Activated CD8-positive, alpha-beta memory T cell treated with anti-CD3 and anti-CD28 coated beads, Interleukin-2, amount 50 U/mL, for 4 hours (primary cell): ENCODE data around the gene LRRC42.

ENCODE experiments used
- DNase-seq: peaks from one replicate; pipeline ENCODE4 v3.0.0-alpha.2; 2020

LRRC42 gene

DNA sequence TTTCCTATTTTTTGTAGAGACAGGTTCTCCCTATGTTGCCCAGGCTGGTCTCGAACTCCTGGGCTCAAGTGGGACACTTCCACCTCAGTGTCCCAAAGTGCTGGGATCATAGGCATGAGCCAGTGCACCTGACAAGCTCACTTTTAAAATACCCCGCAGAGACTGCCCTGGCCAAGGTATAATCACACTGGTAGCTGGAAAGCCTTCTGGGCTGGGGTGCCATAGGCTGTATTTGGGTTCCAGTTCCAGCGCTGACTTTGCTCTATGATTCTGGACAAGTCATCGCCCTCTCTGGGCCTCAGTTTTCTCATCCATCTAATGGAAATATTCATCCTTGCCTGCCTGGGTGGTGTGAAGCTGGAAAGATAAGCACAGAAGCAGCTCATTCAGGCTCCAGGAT lies 61.5 kb downstream of the LRRC42 start:
- DNase-seq = no peak

DNA sequence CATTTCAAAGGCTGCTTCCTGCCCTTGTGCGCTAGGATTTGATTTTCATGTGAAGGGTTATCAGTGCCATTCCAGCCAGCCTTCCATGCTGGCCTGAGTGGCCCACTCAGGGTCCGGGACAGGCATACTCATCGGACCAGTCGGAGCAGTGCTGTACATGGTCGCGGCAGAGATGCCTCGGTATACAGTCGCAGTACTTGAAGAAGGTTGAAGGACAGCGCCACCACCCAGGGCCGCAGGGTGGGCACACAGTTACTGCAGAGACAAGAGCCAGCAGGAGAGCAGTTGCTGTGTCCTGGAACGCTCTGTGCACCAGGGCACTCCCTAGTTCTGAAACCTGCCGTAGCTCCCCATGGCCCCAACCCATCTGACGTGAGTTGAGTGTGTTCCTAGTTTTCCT lies 62.7 kb downstream of the LRRC42 start:
- DNase-seq = no peak

GRCh38 chr1:54009406-54009805 lies 63.3 kb downstream of the LRRC42 start:
- DNase-seq = no peak

GRCh38 chr1:54010415-54011117 lies 64.4 kb downstream of the LRRC42 start:
- no peak for DNase-seq

GRCh38 chr1:54011316-54012007 lies 65.3 kb downstream of the LRRC42 start:
- DNase-seq = no peak

- no peak for DNase-seq
These were observed 65.8 kb downstream of the LRRC42 start for GRCh38 chr1:54012008-54012325.

DNA sequence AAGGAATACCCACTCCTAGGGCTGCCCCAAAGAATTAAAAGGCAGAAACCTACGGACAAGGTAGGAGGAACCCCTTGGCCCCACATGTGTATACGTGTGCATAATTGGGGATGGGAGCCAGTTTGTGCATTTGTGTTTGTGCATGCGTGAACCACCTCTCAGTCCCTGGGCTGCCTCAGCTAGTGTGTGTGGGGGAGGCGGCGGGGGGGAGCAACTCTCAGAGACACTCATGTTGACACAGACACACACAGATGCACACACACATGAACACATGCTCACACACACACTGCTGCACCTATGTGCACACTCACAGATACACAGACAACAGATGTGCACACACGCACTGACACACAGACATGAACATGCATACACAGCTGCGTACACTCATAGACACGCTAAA lies 66.7 kb downstream of the LRRC42 start:
- no peak for DNase-seq

- DNase-seq = no peak
These were observed 67.4 kb downstream of the LRRC42 start for GRCh38 chr1:54013393-54014008.

DNA sequence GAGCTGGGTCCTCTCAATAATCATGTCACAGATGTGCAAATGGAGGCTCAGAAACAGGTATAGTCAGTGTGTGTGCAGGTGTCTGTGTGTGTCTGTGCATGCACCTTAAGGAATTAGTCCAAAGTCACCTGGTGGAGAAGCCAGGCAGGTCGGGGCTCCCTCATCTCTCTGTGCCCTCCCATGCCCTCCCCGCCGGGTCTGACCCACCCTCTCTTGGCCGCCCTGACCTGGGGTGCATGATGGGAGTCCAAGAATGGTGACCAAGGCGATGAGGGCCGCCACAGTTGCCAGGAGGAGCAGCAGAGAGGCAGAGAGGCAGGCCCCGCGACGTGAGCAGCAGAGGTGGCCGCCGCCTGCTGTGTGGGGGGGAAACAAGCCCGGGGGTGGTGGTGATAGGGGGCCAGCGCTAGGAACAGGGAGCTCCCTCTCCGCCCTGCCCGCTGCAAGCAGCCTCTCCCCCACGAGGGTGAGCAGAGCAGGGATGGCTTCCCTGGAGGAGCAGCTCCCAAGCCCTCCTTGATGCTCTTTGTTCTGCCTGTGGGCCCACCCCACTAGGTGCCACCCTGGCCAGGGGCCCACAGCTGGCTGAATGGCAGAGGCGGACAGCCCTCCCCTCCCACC lies 68.0 kb downstream of the LRRC42 start:
- no peak for DNase-seq

DNA sequence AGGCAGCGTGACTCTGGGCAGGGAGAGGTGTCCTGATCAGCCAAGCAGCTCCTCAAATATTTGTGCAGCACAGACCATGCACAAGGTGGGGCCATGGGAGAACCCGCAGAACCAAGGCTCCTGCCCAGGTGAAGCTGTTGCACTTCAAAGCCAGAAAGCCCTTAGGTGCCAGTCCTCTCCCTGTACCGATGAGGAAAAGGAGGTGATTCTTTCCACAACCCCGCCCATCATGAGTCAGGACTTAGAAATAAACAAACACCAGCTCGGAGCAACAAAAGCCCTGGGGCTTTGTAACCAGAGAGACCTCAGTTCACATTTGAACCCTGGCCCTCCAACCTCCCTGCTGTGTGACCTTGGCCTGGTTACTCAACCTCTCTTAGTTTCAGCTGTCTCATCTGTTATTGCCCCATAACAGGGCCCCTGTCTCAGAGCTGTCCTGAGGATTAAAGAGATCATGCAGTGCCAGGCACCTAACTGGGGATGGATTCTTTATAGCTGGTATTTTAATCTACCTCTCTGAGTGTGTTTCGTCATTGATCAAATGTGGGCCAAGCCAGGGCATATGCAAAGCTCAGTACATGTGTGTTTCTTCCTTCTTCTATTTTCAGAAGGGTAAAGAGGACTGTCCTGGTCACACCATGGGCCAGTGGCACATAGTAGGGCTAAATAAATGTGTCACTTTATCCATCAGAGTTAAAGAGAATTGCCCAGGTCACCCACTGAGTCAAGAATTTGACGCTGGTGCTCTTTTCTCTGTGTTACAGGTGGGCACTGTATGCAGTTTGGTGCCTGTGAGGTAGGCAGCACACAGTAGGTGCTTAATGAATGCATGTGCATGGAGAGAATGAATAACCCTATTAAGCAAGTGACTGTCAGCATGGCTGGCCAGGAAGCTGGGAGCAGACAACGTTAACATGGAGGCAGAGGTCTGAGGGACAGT lies 70.5 kb downstream of the LRRC42 start:
- DNase-seq = no peak
